HG03460 (cell line): ENCODE measurements around the gene CNGB1.
"Not testable (repeated sequence)": the region's sequence is repeated elsewhere in the genome, so short reads cannot be mapped to it uniquely, and the experiment has no call there.

Source experiments
- ATAC-seq: cut with Tn5 transposase; IDR thresholded peaks from one replicate; pipeline ENCODE4 v1.9.1; 2021; ENCODE audit not compliant: unreplicated experiment

CNGB1 gene

DNA sequence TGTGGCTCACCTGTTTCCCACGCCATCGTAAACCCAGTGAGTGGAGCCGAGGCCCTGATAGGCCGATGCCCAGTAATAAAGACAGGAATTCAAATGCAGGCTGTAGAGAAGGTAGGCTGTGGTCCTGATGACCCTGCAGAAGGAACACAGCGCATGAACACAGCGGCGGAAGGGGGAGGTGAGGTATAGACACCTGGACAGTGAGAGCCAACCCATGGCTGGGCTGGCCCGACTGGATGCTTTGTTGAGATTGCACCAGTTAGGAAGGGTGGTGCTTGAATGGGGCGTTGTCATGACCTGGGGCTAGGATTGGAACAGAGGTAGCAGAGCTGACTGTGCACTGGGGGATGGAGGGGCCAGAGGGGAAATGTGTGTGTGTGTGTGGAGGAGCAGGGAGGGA is 59.2 kb downstream of the CNGB1 start:
- ATAC-seq: no peak

DNA sequence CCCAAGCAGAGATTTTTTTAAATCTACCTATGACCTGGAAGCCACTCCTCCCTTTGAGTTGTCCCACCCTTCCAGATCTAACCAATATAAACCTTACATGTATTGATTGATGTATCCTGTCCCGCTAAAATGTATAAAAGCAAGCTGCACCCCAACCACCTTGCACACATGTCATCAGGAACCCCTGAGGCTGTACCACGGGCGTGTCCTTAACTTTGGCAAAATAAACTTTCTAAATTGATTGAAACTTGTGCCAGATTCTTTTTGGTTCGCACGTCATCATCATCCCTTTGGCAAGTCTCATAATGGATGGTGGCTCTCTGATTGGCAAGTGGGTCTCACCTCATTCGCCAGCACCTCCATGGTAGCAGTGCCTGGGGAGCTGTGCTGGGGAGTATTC is 60.2 kb downstream of the CNGB1 start:
- ATAC-seq: no peak

DNA sequence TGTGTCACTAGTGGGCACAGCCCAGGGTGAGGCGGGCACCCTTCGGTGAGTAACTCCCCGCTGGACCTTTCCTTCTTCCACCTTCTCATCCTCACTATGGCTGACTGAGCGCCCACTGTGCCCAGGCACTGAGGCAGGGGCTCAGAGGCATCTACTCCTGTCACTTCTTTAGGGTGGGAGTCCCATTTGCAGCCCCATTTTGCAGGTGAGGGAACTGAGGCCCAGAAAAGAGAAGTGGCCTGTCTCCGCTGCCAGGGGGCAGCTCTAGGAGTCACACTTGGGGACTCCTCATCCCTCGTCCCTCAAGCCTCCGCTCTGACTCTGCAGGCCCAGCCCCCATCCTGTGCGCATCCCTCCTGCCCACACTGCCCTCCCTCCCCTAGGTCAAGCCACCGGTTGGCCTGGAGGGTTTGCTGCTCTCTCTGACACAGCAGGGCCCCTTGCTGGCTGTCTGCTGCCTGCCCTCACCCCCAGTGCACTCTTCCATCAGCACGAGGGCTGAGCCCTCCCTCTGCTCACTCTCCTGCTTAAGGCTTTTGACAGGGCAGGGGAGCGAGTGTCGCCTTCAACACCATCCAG is 62.4 kb downstream of the CNGB1 start:
- ATAC-seq: no peak

DNA sequence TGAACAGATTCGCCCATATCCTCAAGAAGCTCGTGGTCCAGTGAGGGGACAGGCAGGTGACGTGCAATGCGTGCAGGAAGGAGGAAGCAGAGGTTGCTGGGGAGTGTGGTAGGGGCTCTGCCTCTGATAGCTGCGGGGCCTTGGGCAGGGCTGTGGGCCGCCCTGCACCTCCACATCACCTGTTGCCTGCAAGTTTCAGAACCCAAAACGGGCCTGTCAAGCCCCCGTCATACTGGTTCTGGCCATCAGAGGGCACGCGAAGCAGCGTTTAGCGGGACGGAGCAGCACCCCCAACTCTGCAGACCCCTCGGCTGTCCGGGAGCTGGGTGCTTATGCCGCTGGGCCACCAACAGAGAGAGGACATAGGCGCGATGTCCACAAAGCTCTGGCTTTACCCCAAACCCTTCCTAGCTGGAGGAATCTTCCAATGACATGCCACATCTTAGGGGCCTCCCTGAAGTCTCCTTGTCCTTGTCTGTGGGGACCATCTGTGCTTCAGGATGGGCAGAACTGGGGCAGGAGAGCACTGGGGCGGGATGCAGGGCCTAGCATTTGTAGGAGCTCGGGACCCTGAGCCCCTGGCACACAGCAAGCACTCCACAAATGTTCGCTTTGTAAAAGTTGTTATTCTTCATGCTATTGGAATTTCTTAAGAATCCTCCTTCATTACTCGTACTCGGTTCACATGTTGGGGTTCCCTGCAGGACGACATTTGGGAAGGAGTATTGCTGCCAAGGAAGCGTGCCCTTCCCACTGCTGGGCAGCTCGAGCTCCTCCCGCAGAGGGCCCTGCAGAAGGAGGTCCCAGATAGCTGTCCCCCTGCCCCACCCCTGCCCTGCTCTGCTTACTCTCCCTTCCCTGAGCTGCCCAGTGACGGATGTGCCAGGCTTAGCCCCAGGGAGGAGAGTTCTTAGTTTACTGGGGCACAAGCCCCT is 64.3 kb downstream of the CNGB1 start:
- no peak for ATAC-seq

DNA sequence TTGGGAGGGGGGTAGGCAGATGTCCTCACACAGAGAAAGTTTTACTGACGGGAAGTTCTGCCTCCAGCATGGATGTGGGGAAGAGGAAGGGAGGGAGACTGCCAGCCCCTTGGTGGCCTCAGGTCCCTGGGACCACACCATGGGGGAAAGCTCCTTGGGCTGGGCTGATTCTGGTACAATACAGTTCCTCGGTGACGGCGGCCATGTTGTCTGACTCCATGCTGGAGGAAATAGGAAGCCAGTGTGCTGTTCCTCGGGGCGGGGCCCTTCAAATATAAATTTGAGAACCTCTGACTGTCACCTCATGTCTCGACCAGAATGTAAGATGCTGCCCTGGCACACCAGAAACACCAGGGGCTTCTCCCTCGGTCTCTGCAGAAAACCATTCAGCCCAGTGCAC is 66.8 kb downstream of the CNGB1 start:
- ATAC-seq: no peak

DNA sequence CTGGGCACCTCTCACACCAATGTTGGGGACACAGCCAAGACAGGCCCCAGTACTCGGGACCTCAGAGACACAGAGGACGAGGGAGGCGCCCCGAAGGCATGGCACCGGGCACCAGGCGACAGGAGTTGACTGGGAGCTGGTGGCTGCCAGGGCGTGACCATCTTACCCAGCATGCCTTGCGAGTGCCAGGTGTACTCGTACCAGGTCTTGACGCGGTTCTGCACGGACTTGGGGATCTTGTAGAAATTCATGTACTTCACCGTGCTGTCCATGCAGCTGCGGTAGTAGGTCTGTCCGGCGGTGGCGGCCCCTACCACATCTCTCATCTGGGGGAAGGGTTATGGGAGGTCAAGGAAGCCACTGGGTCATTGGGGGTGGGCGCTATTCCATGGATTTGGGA is 67.3 kb downstream of the CNGB1 start:
- no peak for ATAC-seq

DNA sequence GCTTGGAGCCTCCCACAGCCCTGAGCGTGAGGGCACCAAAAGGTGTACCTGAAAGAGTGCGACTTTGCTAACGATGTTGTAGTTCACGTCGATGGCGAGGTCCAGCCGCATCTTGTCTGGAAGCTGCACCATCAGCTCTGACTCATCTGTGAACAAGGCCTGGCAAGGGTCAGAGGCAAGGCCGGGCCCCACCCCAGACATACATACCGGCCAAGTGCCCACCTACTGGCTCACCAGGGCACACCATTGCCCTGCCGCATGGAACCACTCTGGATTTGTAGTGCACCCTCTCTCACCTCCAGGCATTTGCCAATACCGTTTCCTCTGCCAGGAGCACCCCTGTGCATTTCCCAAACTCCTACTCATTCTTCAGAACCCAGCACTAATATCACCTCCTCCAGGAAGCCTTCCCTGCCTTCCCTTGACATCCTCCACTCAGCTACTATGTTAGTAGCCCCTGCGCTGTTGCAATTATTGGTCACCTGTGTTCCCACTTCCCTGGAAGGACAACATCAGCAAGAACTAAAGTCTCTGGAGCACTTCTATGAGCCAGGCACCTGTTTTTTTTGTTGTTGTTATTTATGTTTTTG is 69.4 kb downstream of the CNGB1 start:
- ATAC-seq: no peak

DNA sequence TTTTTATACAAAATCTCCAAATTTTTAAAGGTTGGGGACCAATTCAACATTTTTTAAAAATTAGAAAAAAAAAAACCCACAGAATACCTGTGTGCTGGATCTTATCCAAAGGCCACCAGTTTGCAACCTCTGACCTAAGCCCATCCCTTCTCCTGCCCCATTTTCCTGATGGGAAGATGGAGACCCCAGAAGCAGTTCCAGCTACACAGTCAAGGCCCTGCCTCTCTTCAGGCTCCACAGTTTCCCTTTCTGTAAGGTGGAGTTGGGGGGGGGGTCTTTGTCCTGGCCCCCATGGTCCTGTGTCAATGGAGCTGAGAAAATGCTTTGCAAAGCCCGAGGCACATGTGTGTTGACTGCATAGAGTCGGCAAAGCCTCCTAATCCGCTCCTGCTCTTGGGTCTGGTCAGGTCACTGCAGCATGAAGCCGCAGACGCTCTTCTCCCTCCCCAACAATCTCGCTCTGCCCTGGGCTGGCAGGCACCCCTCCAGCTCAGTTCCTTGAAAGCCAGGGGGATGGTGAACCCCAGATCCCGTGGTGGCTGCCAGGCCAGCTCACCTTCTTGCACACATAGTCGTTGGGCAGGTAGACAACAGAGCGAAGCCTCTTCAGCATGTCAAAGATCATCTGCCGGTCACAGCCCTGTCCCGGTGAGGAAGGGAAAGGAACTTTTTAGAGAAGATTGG is 70.0 kb downstream of the CNGB1 start:
- ATAC-seq: no peak

DNA sequence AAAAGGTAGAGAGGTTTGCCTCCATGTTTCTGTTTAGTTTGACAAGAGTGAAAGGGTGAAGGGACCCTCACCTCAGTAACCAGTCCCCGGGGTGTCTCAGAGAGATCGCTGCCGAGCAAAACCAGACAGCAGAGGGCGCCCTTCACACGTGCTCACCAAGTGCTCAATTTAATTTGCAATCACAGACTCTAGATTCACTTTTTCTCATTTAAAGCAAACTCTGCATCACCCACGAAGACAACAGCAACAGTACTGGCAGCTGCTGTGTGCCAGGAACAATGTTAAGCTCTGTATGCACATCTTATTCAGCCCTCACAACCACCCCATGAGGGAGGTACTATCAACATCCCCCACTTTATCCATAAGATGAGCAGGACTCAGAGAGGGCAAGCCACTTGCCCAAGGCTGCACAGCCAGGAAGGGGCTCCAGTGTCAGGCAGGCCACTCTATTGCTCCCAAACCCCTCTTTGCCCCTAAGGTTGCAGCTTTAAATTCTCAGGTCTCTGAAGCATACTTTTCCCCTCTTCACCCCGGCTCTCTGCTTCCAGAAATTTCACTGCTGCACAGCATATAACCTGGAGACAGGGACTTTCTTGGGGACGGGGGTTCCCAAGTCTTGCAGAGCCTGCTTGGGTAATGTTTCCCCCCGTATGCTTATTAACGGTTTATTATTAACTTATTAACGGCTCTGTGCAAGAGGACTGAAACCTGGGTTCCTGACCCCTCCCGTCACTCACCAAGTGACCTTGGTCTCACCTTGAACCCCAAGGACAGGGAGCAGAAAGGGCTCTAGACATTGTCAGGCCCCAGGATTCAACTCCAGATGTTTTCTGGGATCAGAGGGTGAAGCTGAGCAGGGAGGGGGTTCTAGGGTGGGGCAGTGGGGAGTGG is 70.9 kb downstream of the CNGB1 start:
- no peak for ATAC-seq

DNA sequence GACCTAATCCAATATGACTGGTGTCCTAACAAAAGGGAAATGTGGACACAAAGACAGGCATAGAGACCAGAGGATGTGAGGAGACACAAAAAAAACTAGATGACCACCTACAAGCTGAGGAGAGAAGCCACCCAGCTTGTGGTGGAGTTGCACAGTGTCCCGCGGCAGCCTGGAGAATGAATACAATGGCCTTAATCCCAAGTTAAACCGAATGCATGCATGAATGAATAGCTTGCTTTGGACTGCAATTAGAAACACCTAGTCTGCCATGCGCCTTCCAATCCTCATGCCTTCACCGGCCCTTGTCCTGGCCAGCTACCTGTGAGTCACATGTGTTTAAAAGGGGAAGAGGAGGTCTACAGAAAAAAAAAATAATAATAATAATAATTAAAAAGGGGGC is 72.0 kb downstream of the CNGB1 start:
- no peak for ATAC-seq

DNA sequence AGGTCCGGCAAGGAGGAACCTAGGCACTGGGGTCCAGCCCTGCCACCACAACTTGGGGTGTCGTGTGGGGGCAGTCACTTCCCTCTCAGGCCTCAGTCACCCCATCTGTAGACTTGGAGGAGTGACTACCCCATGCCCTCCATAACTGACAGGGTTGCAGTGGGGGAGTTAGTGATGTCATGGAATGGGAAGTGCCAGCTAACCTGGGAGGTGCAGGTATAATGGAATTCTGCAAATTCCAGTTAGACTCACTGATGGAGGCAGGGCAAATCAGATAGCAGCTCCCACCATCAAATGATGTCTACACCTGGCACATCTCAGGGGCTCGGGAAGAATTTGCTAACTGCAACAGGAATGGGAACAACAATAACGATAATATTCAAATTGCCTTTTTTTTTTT is 72.9 kb downstream of the CNGB1 start:
- ATAC-seq: no peak

DNA sequence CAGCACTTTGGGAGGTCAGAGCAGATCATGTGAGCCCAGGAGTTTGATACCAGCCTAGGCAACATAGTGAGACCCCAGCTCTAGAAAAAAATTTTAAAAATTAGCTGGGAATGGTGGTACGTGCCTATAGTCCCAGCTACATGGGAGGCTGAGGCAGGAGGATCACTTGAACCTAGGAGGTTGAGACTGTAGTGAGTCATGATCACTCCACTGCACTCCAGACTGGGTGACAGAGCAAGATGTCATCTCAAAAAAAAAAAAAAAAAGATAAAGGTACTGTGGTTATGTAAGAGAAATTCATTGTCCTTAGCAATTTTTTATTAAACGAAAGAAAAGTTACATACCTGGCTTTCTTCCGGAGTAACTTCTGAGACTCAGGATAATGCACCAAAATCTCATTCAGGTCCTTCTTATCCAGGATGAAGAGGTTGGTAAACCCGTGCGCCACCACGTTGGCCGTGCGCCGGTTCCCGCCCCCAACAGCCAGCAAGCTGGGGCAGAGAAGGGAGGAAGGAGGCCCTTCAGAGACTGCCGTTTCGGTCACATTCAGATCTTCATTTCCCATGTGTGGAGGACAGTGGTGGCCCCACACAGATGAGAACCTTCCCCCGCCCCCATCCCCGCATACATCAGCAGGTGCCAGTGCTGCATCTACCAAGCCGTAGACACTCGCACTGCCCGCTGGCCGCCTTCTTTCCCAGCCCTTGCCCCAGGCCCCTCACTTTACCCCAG is 73.7 kb downstream of the CNGB1 start:
- no peak for ATAC-seq

DNA sequence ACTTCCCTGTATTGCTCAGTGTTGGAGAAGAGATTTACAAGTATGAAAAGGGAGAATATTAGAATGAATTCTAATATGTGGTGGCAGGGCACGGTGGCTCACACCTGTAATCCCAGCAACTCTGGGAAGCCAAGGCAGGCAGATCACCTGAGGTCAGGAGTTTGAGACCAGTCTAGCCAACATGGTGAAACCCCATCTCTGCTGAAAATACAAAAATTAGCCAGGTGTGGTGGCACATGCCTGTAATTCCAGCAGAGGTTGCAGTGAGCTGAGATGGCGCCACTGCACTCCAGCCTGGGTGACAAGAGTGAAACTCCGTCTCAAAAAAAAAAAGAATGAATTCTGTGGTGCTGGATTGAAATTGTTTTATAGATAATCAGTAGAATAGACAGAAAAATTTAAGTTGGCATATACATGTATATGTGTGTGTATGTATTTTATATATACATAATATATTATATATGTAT is 75.8 kb downstream of the CNGB1 start:
- not testable (repeated sequence) for ATAC-seq

DNA sequence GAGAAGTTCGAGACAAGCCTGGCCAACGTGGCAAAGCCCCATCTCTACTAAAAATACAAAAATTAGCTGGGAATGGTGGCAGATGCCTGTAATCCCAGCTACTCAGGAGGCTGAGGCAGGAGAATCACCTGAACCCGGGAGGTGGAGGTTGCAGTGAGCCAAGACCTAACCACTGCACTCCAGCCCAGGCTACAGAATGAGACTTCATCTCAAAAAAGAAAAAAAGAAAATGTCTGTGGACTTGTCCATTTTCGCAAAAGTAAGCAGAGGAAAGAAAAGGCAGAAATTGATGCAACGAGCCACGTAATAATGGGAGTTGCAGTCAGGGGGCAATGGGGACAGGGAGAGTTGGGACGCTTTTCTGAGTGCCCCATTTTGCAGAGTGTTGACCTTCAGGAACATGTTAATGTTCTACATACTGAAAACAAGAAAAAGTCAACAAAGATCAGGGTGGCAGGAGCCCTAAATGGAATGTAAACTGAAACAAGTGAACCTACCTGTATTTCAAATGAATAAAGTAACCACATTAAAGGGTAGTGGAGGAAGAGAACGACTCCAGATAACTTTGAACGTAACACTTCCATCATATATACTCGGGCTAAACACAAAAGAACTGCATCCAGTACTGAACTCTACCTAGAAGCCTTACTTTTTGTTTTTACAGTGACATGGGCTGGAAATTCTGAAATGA is 76.4 kb downstream of the CNGB1 start:
- no peak for ATAC-seq

DNA sequence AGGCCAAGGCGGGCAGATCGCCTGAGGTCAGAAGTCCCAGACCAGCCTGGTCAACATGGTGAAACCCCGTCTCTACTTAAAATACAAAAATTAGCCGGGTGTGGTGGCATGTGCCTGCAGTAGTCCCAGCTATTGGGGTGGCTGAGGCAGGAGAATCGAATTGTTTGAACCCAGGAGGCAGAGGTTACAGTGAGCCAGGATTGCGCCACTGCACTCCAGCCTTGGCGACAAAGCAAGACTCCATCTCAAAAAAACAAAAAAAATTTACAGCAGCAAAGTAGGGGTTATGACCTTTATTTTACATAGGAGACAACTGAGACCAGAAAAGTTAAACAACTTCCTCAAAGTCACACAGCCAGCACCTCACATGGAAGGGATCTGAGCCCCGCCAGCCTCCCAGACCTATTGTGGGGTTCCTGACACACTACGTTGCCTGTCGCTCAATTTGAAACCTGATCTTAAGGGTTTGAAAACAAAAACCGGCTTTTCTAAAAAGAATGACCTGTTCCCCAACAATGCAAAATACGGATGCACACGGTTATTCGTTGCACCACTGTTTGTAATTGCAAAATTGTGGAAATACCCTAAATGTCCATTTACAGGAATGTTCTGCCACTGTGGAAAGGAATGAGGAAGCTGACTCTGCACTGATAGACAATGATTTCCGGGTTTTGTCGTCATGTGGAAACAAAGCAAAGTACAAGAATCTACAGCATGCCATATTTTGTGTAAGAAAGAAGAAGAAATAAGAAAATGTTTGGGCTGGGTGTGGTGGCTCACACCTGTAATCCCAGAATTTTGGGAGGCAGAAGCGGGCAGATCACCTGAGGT is 77.2 kb downstream of the CNGB1 start:
- ATAC-seq: no peak

DNA sequence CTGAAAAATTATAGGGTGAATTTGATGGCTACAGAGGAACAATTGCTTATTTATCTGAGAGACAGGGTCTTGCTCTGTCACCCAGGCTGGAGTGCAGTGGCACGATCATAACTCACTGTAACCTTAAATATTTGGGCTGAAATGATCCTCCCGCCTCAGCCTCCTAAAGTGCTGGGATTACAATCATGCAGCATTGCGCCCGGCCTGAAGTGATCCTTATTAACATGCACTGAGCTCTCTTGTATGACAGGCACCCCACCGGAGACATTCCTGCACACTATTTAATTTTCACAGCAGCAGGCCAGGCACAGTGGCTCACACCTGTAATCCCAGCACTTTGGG is 77.7 kb downstream of the CNGB1 start:
- ATAC-seq: no peak

DNA sequence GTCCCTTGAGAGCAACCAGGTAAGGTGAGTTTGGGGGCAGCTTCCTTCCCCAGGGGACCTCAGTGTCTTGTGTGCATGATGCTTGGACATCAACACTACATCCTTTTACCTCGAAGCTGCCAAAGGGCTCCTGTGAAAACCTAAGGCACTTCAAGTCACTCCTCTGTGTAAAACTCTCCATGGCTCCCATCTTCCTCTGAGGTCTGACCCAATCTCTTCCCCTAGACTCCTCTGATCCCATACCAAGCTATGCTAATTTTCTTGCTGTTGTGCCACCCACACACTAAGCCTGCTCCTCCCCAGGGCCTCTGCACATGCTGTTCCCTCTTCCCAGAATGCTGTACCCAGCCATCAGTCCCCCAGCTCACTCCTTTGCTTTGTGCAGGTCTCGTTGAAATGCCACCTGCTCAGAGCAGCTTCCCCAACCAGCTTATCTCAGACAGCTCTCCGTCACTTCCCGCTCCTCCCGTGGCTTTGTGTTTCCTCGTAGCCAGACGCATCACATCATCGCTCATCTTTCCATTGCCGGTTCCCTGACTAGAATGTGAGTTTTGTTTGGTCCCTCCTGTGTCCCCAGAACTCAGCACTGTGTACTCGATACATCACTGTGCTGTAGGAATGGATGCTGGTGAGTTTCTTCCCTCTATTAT is 78.4 kb downstream of the CNGB1 start:
- ATAC-seq: no peak

DNA sequence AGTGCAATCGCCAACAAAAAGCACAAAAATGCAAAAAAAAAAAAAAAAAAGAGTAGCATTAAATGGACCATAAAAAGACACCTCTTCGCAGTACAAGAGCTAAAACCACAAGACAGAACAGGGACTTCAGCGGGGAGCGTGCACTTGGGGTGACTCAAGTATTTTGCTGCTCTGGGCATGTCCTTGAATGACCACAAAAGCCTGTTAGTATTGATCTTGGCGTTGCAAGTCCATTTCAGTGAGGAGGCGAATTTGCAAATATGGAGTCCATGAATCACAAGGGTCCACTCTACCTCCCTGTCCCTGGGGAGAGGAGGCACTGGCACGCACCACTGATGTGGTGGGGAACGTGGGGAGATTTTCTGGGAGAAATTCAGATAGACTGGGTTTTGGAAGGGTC is 78.9 kb downstream of the CNGB1 start:
- ATAC-seq: no peak
